Esophagus muscularis mucosa (tissue), 4 donors: ENCODE results near the gene COX11. TPM values are rescaled to one million over a fixed set of nuclear protein-coding genes. Genes with fewer than 3 reads are reported as not detected.

ENCODE experiments used
- DNase-seq: peaks from one replicate; pipeline ENCODE4 v3.0.0-alpha.2; 2017; ENCODE audit errors: extremely low spot score
- H3K27ac ChIP-seq, 4 donors: fragments of 200-600 bp; sonication (generic); replicated peaks in 1 of 4; 1 replicate in 3 of 4; 2 replicates in 1 of 4; pipeline ENCODE4 v1.5.1; 2016 to 2019; ENCODE audit warnings: mild to moderate bottlenecking in 1 of 4
- H3K27me3 ChIP-seq, 4 donors: fragments of 200-600 bp; sonication (generic); one replicate each; pipeline versions ENCODE4 v1.5.1 to v1.6.0; 2016 to 2019
- H3K36me3 ChIP-seq, 4 donors: fragments of 200-600 bp; sonication (generic); one replicate each; pipeline ENCODE4 v1.5.1; 2016 to 2019
- H3K4me1 ChIP-seq, 4 donors: fragments of 200-600 bp; sonication (generic); one replicate each; pipeline ENCODE4 v1.5.1; 2016 to 2019
- H3K4me3 ChIP-seq, 4 donors: fragments of 200-600 bp; sonication (generic); 1 replicate in 2 of 4; 2 replicates in 2 of 4; pipeline ENCODE4 v1.5.1; 2016 to 2019; ENCODE audit warnings: mild to moderate bottlenecking in 4 of 4, moderate library complexity in 1 of 4
- H3K9me3 ChIP-seq, 4 donors: fragments of 200-600 bp; sonication (generic); 1 replicate in 3 of 4; 2 replicates in 1 of 4; pipeline ENCODE4 v1.5.1; 2016 to 2019
- CTCF ChIP-seq, 3 experiments: fragments of 200-600 bp in 2 of 3; fragments of 450-650 bp in 1 of 3; sonication (generic) in 2 of 3; IDR thresholded peaks; one replicate each; pipeline ENCODE4 v1.5.1; 2017 to 2019; ENCODE audit warnings: antibody characterized with exemption in 3 of 3, mild to moderate bottlenecking in 2 of 3, moderate library complexity in 1 of 3
- EP300 ChIP-seq: sonication (generic); formaldehyde crosslinking; IDR thresholded peaks from one replicate; pipeline ENCODE4 v1.6.1; 2017; ENCODE audit warnings: antibody characterized with exemption
- POLR2A ChIP-seq: fragments of 450-650 bp; IDR thresholded peaks from one replicate; pipeline ENCODE4 v1.6.1; 2017; ENCODE audit warnings: antibody characterized with exemption, moderate library complexity, mild to moderate bottlenecking, low read depth
- POLR2AphosphoS5 ChIP-seq, 2 donors: sonication (generic); formaldehyde crosslinking; IDR thresholded peaks; one replicate each; pipeline ENCODE4 v1.6.1; 2017; ENCODE audit warnings: antibody characterized with exemption in 2 of 2
- WGBS: methylation state at CpG from one replicate; pipeline ENCODE4 v1.1.5; 2018; 5-methylcytosine and 5-hydroxymethylcytosine counted together
- intact Hi-C: fragments of 100-400 bp; cut with DNase I; formaldehyde crosslinking; loops from one replicate; pipeline ENCODE4 v1.15.1; 2023
- total RNA-seq, 4 donors: library from RNA; depleted of rRNA; stranded (reverse); fragments of >200 nt; gene quantifications; one replicate each; pipeline versions ENCODE4 v1.1.0 to v1.2.1, GENCODE V29; 2016

Gene COX11, protein sequence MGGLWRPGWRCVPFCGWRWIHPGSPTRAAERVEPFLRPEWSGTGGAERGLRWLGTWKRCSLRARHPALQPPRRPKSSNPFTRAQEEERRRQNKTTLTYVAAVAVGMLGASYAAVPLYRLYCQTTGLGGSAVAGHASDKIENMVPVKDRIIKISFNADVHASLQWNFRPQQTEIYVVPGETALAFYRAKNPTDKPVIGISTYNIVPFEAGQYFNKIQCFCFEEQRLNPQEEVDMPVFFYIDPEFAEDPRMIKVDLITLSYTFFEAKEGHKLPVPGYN
- total RNA-seq: 10 to 100 TPM; 63.0 to 96.4 (median 79.8) TPM

- Histone ChIP-seq H3K9me3 (no peaks in the 10 kb centered on the region), H3K36me3 (peaks cover 0 to 13% (median 9%) of the 10 kb centered on the region in 4 donors), H3K27ac (peak within 1 kb of the TSS; percentile 88 to 94 (median 92)), H3K27me3 (no peaks in the 10 kb centered on the region), H3K4me3 (peak within 1 kb of the TSS; percentile 88 to 95 (median 92)), H3K4me1 (peaks cover 22 to 45% (median 42%) of the 10 kb centered on the region in 4 donors)
- TF ChIP-seq EP300: no peak
- TF ChIP-seq POLR2A: no peak
- peak in 2 of 3 experiments; percentile 44 to 52 for TF ChIP-seq CTCF (IDR thresholded peaks at IDR 0.05)
- TF ChIP-seq POLR2AphosphoS5 (IDR thresholded peaks at IDR 0.05): peak; percentile 91 to 93
- peak; percentile 97 for DNase-seq
- 0% methylated on average over 15 of the region's 57 CpGs for whole genome bisulfite sequencing
- intact Hi-C loops: loop anchor here (2.0 kb wide), 1 partner anchor 68 kb away; the partner anchor contains the start of gene TOM1L1
These were observed at the start of gene COX11, which contains the start of gene STXBP4 for GRCh38 chr17:54968262-54968987. TSS of gene COX11 (minus strand) at chr17:54968654. CDS start at chr17:54968646, 8 bp downstream. TSS of gene STXBP4 (plus strand) at chr17:54968765. CDS start at chr17:54986220, 17,455 bp downstream.

- intact Hi-C loops: no loop called here
- Histone ChIP-seq H3K36me3 (peaks cover 0 to 46% (median 9%) of the 10 kb centered on the region in 4 donors), H3K9me3 (no peaks in the 10 kb centered on the region), H3K4me3 (no peak overlapping the region), H3K27me3 (no peaks in the 10 kb centered on the region), H3K27ac (no peak overlapping the region), H3K4me1 (no peaks in the 10 kb centered on the region)
- no peak for DNase-seq
- TF ChIP-seq CTCF (IDR thresholded peaks at IDR 0.05) (peak in 2 of 3 experiments; percentile 11 to 16), POLR2A (no peak)
- WGBS: 91% methylated on average over 1 of the region's 1 CpG
These were observed 37.1 kb upstream of the COX11 start for GRCh38 chr17:55005520-55005919.

- H3K9me3 ChIP-seq: no peaks in the 10 kb centered on the region
- H3K27me3 ChIP-seq: no peaks in the 10 kb centered on the region
- H3K27ac ChIP-seq: no peak overlapping the region
- H3K4me1 ChIP-seq: no peaks in the 10 kb centered on the region
- intact Hi-C loops: no loop called here
- H3K4me3 ChIP-seq: no peak overlapping the region
- no peak for DNase-seq
- 87% methylated on average over 5 of the region's 5 CpGs for WGBS
- peaks cover 0 to 53% (median 18%) of the 10 kb centered on the region in 4 donors for H3K36me3 ChIP-seq
- TF ChIP-seq POLR2AphosphoS5 (IDR thresholded peaks at IDR 0.05): no peak
- TF ChIP-seq CTCF (IDR thresholded peaks at IDR 0.05): no peak
- no peak for TF ChIP-seq EP300
- TF ChIP-seq POLR2A: no peak
These were observed 36.0 kb upstream of the COX11 start for GRCh38 chr17:55004484-55004883.

DNA sequence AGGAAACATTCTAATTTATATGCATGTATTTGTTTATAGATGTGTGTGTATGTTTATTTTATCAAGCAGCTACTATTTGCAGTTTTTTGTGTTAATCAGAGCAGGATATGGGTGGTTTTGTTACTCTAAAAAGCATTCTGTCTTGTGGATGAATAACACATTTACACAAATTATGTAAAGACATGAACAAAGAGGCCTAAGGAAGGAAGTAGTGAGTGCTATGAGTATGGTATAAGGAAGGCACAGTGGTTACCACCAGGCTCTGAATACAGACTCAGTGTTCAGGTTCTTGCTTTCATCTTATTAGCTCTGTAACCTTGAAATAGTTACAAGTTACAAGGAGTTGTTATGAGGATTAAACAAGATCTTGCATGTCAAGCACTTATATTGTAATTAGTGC lies 34.0 kb upstream of the COX11 start:
- no peak for DNase-seq
- intact Hi-C loops: no loop called here

More for the DNA sequence above, 34.0 kb upstream of the COX11 start:
- Histone ChIP-seq H3K4me3 (no peak overlapping the region), H3K4me1 (no peaks in the 10 kb centered on the region), H3K9me3 (no peaks in the 10 kb centered on the region), H3K27me3 (no peaks in the 10 kb centered on the region), H3K27ac (no peak overlapping the region), H3K36me3 (peaks cover 0 to 38% (median 12%) of the 10 kb centered on the region in 4 donors)
- TF ChIP-seq CTCF (IDR thresholded peaks at IDR 0.05) (no peak), POLR2AphosphoS5 (IDR thresholded peaks at IDR 0.05) (no peak), EP300 (no peak), POLR2A (no peak)
